SK-N-SH treated with all-trans-retinoic acid at 6 μM for 48 hours (cell line): Measurements from ENCODE around the gene COX11.
A peak's percentile ranks its signal among the peaks of the same experiment; 100 is the strongest.

Experiments used
- ATAC-seq: fragments of 200-7000 bp; cut with Tn5 transposase; 3 replicates; pipeline ENCODE4 v1.9.1; 2020; ENCODE audit warnings: mild to moderate bottlenecking, moderate library complexity
- ARNTL ChIP-seq: fragments of 450-650 bp; formaldehyde crosslinking; IDR thresholded peaks from 2 replicates; pipeline ENCODE4 v1.5.0; 2020; ENCODE audit warnings: low read depth, mild to moderate bottlenecking, moderate library complexity, borderline replicate concordance
- BACH2 ChIP-seq: fragments of 250-450 bp; sonication (Bioruptor Pico); IDR thresholded peaks from 2 replicates; pipeline ENCODE4 v1.9.0; 2021; ENCODE audit warnings: mild to moderate bottlenecking, borderline replicate concordance
- CREB5 ChIP-seq: fragments of 250-450 bp; sonication (Bioruptor Pico); IDR thresholded peaks from 2 replicates; pipeline ENCODE4 v1.5.1; 2020; ENCODE audit warnings: low read depth, mild to moderate bottlenecking, moderate library complexity
- CSDC2 ChIP-seq: fragments of 250-450 bp; sonication (Bioruptor Pico); IDR thresholded peaks from 2 replicates; pipeline ENCODE4 v1.5.0; 2020; ENCODE audit warnings: mild to moderate bottlenecking, moderate library complexity
- ESRRG ChIP-seq: fragments of 250-450 bp; sonication (Bioruptor Pico); IDR thresholded peaks from 2 replicates; pipeline ENCODE4 v1.6.1; 2021; ENCODE audit warnings: mild to moderate bottlenecking
- GLIS3 ChIP-seq: fragments of 250-450 bp; sonication (Bioruptor Pico); IDR thresholded peaks from 2 replicates; pipeline ENCODE4 v1.5.0; 2020; ENCODE audit warnings: mild to moderate bottlenecking, moderate library complexity
- ISL1 ChIP-seq: fragments of 250-450 bp; sonication (Bioruptor Pico); IDR thresholded peaks from 2 replicates; pipeline ENCODE4 v2.1.2; 2022; ENCODE audit warnings: mild to moderate bottlenecking, moderate library complexity
- OSR1 ChIP-seq: fragments of 250-450 bp; sonication (Bioruptor Pico); IDR thresholded peaks from 2 replicates; pipeline ENCODE4 v1.8.0; 2022; ENCODE audit warnings: moderate library complexity, mild to moderate bottlenecking, inconsistent platforms
- PATZ1 ChIP-seq: fragments of 250-450 bp; sonication (Bioruptor Pico); IDR thresholded peaks from 2 replicates; pipeline ENCODE4 v1.8.0; 2020; ENCODE audit warnings: mild to moderate bottlenecking, moderate library complexity, borderline replicate concordance
- POU6F1 ChIP-seq: fragments of 250-450 bp; sonication (Bioruptor Pico); IDR thresholded peaks from 2 replicates; pipeline ENCODE4 v1.8.0; 2021; ENCODE audit warnings: low read depth, mild to moderate bottlenecking, moderate library complexity, borderline replicate concordance
- PPARA ChIP-seq: fragments of 250-450 bp; sonication (Bioruptor Pico); IDR thresholded peaks from 2 replicates; pipeline ENCODE4 v1.5.0; 2020; ENCODE audit warnings: mild to moderate bottlenecking, borderline replicate concordance
- RARB ChIP-seq: fragments of 250-450 bp; sonication (Bioruptor Pico); IDR thresholded peaks from 2 replicates; pipeline ENCODE4 v1.8.0; 2021; ENCODE audit warnings: mild to moderate bottlenecking, moderate library complexity
- SNAI2 ChIP-seq: fragments of 250-450 bp; sonication (Bioruptor Pico); IDR thresholded peaks from 2 replicates; pipeline ENCODE4 v1.5.0; 2020; ENCODE audit warnings: mild to moderate bottlenecking, moderate library complexity
- TCF4 ChIP-seq: fragments of 250-450 bp; sonication (Bioruptor Pico); IDR thresholded peaks from 2 replicates; pipeline ENCODE4 v1.8.0; 2021; ENCODE audit warnings: mild to moderate bottlenecking, moderate library complexity, borderline replicate concordance
- TSHZ2 ChIP-seq: fragments of 250-450 bp; sonication (Bioruptor Pico); IDR thresholded peaks from 2 replicates; pipeline ENCODE4 v1.5.0; 2020; ENCODE audit warnings: mild to moderate bottlenecking, moderate library complexity
- ZC3H10 ChIP-seq: fragments of 250-450 bp; sonication (Bioruptor Pico); IDR thresholded peaks from 2 replicates; pipeline ENCODE4 v1.5.1; 2021; ENCODE audit warnings: mild to moderate bottlenecking, moderate library complexity
- ZFP3 ChIP-seq: fragments of 250-450 bp; sonication (Bioruptor Pico); IDR thresholded peaks from 2 replicates; pipeline ENCODE4 v1.5.0; 2020; ENCODE audit warnings: mild to moderate bottlenecking, moderate library complexity
- ZFP30 ChIP-seq: fragments of 450-650 bp; formaldehyde crosslinking; IDR thresholded peaks from 2 replicates; pipeline ENCODE4 v1.5.0; 2022; ENCODE audit warnings: mild to moderate bottlenecking, moderate library complexity
- ZNF565 ChIP-seq: fragments of 450-650 bp; formaldehyde crosslinking; conservative IDR thresholded peaks from 2 replicates; pipeline ENCODE4 v1.5.0; 2020; ENCODE audit warnings: low read depth, mild to moderate bottlenecking, moderate library complexity
- ZNF70 ChIP-seq: fragments of 450-650 bp; formaldehyde crosslinking; IDR thresholded peaks from 2 replicates; pipeline ENCODE4 v1.5.0; 2020; ENCODE audit warnings: mild to moderate bottlenecking, moderate library complexity
- ZNF8 ChIP-seq: fragments of 450-650 bp; formaldehyde crosslinking; IDR thresholded peaks from 2 replicates; pipeline ENCODE4 v1.5.0; 2020; ENCODE audit warnings: mild to moderate bottlenecking, moderate library complexity

COX11 gene

GRCh38 chr17:54948380-54948779, 20.1 kb downstream of the COX11 start:
- ATAC-seq: peak; percentile 71; the same call in 2 of the 3 replicates
- TF ChIP-seq ESRRG (CRISPR knock-in tag): no peak
- TF ChIP-seq POU6F1 (CRISPR knock-in tag): no peak
- TF ChIP-seq ZNF70: no peak
- no peak for TF ChIP-seq TSHZ2 (CRISPR knock-in tag)
- TF ChIP-seq GLIS3 (CRISPR knock-in tag): no peak

- no peak for ATAC-seq
- TF ChIP-seq ZNF565 (CRISPR knock-in tag): no peak
- TF ChIP-seq ZFP30 (CRISPR knock-in tag): no peak
- no peak for TF ChIP-seq BACH2
- no peak for TF ChIP-seq GLIS3 (CRISPR knock-in tag)
- no peak for TF ChIP-seq ZFP3 (CRISPR knock-in tag)
- no peak for TF ChIP-seq ISL1 (CRISPR knock-in tag)
- TF ChIP-seq RARB (CRISPR knock-in tag): no peak
- no peak for TF ChIP-seq ZNF8 (CRISPR knock-in tag)
- TF ChIP-seq PATZ1 (CRISPR knock-in tag): no peak
These were observed 21.1 kb downstream of the COX11 start for GRCh38 chr17:54947396-54947795.

GRCh38 chr17:54945671-54946070, 22.8 kb downstream of the COX11 start:
- no peak for TF ChIP-seq ESRRG (CRISPR knock-in tag)
- TF ChIP-seq TCF4 (CRISPR knock-in tag): no peak
- no peak for TF ChIP-seq ISL1 (CRISPR knock-in tag)
- no peak for TF ChIP-seq ZFP30 (CRISPR knock-in tag)
- TF ChIP-seq PATZ1 (CRISPR knock-in tag): no peak
- TF ChIP-seq CSDC2: no peak
- no peak for TF ChIP-seq ZNF70
- no peak for ATAC-seq

- ATAC-seq: no peak
- TF ChIP-seq SNAI2 (CRISPR knock-in tag) (no peak), TCF4 (CRISPR knock-in tag) (no peak), PATZ1 (CRISPR knock-in tag) (no peak), ARNTL (CRISPR knock-in tag) (no peak), ISL1 (CRISPR knock-in tag) (no peak), ZNF8 (CRISPR knock-in tag) (no peak), ESRRG (CRISPR knock-in tag) (no peak), BACH2 (no peak), POU6F1 (CRISPR knock-in tag) (no peak), CSDC2 (no peak), PPARA (CRISPR knock-in tag) (no peak), ZNF565 (CRISPR knock-in tag) (no peak), RARB (CRISPR knock-in tag) (no peak), ZFP30 (CRISPR knock-in tag) (no peak), OSR1 (CRISPR knock-in tag) (no peak), ZC3H10 (CRISPR knock-in tag) (no peak), CREB5 (CRISPR knock-in tag) (no peak), GLIS3 (CRISPR knock-in tag) (no peak)
These were observed 23.2 kb downstream of the COX11 start for GRCh38 chr17:54945231-54945630.
